HCT116 (cell line): Measurements from ENCODE around the gene SGSM2. TPM values are rescaled to one million over a fixed set of nuclear protein-coding genes. Genes with fewer than 3 reads are reported as not detected.

Source experiments
- ATAC-seq: fragments of 200-7000 bp; cut with Tn5 transposase; 2 replicates; pipeline ENCODE4 v1.9.1; 2020; ENCODE audit warnings: mild to moderate bottlenecking, moderate library complexity
- BruUV-seq: library from RNA; stranded (reverse); fragments of 400-500 nt; replicated peaks from 2 replicates; lab custom pipeline; 2021; lab: Mats Ljungman, UMichigan
- CTCF ChIA-PET: fragments of 300-600 bp; sonication (Branson Sonifier 250); formaldehyde crosslinking; loops from one replicate; lab custom pipeline; 2021; ENCODE audit warnings: antibody characterized with exemption; lab: Charles Lee
- POLR2A ChIA-PET: fragments of 300-600, 350-600 bp; sonication (Branson Sonifier 250); formaldehyde crosslinking; loops from one replicate; lab custom pipeline; 2021; ENCODE audit warnings: antibody characterized with exemption; lab: Charles Lee
- RAD21 ChIA-PET, 2 experiments: fragments of 300-600 bp; sonication (Branson Sonifier 250); formaldehyde crosslinking; loops; one replicate each; lab custom pipeline; 2023; ENCODE audit warnings: low total read pairs in 2 of 2; ENCODE audit not compliant: uncharacterized antibody in 2 of 2, unreplicated experiment in 2 of 2, low non-redundant PET in 1 of 2; lab: Charles Lee
- DNase-seq: peaks from one replicate; pipeline ENCODE4 v3.0.0-alpha.2; 2010; ENCODE audit warnings: low read depth, low spot score
- H2AFZ ChIP-seq: fragments of 200-600 bp; shearing (Covaris generic), sonication (generic); 2 replicates; pipeline ENCODE4 v1.6.1; 2017; ENCODE audit warnings: low read depth, mixed run types, mixed read lengths, antibody characterized with exemption, low read length; ENCODE audit not compliant: poor library complexity, severe bottlenecking
- H3K27ac ChIP-seq: 2 replicates; pipeline ENCODE4 v1.5.1; 2012; ENCODE audit warnings: low read depth, low read length
- H3K27me3 ChIP-seq: fragments of 200-600 bp; sonication (generic); 2 replicates; pipeline ENCODE4 v1.6.1; 2016; ENCODE audit warnings: mixed run types, low read length, mixed read lengths; ENCODE audit not compliant: insufficient read depth
- H3K36me3 ChIP-seq, 2 experiments: fragments of 200-500 bp in 1 of 2; fragments of 200-600 bp in 1 of 2; sonication (Bioruptor generic) in 1 of 2; sonication (generic) in 1 of 2; 2 replicates each; pipeline versions ENCODE4 v1.5.1 to v1.6.1; 2014 to 2016; ENCODE audit warnings: low read length in 2 of 2, inconsistent platforms in 1 of 2, mixed read lengths in 1 of 2, mixed run types in 1 of 2; ENCODE audit not compliant: insufficient read depth in 2 of 2, control insufficient read depth in 1 of 2
- H3K4me1 ChIP-seq, 2 experiments: fragments of 200-600 bp in 1 of 2; sonication (generic) in 1 of 2; 2 replicates each; pipeline versions ENCODE4 v1.5.1 to v1.6.1; 2012 to 2017; ENCODE audit warnings: low read length in 2 of 2, inconsistent platforms in 1 of 2, mild to moderate bottlenecking in 1 of 2, mixed read lengths in 1 of 2, mixed run types in 1 of 2, moderate library complexity in 1 of 2; ENCODE audit not compliant: insufficient read depth in 2 of 2, control insufficient read depth in 1 of 2
- H3K4me2 ChIP-seq: fragments of 200-600 bp; sonication (generic); 2 replicates; pipeline ENCODE4 v1.6.1; 2017; ENCODE audit warnings: mixed run types, low read length, mixed read lengths
- H3K4me3 ChIP-seq, 2 experiments: fragments of 200-600 bp in 1 of 2; sonication (generic) in 1 of 2; replicated peaks in 1 of 2; 2 replicates each; pipeline ENCODE4 v1.5.1; 2011 to 2016; ENCODE audit warnings: low read length in 2 of 2, control low read depth in 1 of 2, low read depth in 1 of 2, mild to moderate bottlenecking in 1 of 2, mixed read lengths in 1 of 2, mixed run types in 1 of 2
- H3K79me2 ChIP-seq: fragments of 200-600 bp; sonication (generic); 2 replicates; pipeline ENCODE4 v1.6.1; 2017; ENCODE audit warnings: mild to moderate bottlenecking, mixed run types, low read length, moderate library complexity, mixed read lengths; ENCODE audit not compliant: insufficient read depth
- H3K9ac ChIP-seq: fragments of 200-600 bp; sonication (generic); 2 replicates; pipeline ENCODE4 v1.6.1; 2016; ENCODE audit warnings: low read length, mixed read lengths
- H3K9me2 ChIP-seq: fragments of 200-600 bp; sonication (generic), shearing (Covaris generic); 2 replicates; pipeline ENCODE4 v1.6.1; 2017; ENCODE audit warnings: mixed run types, mild to moderate bottlenecking, moderate library complexity; ENCODE audit not compliant: insufficient read depth
- H3K9me3 ChIP-seq, 2 experiments: fragments of 200-500 bp in 1 of 2; fragments of 200-600 bp in 1 of 2; sonication (Bioruptor generic) in 1 of 2; sonication (generic) in 1 of 2; 2 replicates each; pipeline ENCODE4 v1.6.1; 2014 to 2017; ENCODE audit warnings: low read length in 2 of 2, mixed read lengths in 2 of 2, inconsistent platforms in 1 of 2, low read depth in 1 of 2, mild to moderate bottlenecking in 1 of 2, mixed run types in 1 of 2, moderate library complexity in 1 of 2; ENCODE audit not compliant: control insufficient read depth in 1 of 2, insufficient read depth in 1 of 2
- H4K20me1 ChIP-seq: fragments of 200-600 bp; sonication (generic), shearing (Covaris generic); 2 replicates; pipeline ENCODE4 v1.6.1; 2017; ENCODE audit warnings: mixed run types, mild to moderate bottlenecking, moderate library complexity; ENCODE audit not compliant: insufficient read depth
- CBX3 ChIP-seq: IDR thresholded peaks from 2 replicates; pipeline ENCODE4 v1.6.1; 2012; ENCODE audit warnings: low read depth
- CEBPB ChIP-seq: IDR thresholded peaks from 2 replicates; pipeline ENCODE4 v1.6.1; 2012; ENCODE audit warnings: low read depth
- ELF1 ChIP-seq: IDR thresholded peaks from 2 replicates; pipeline ENCODE4 v1.6.1; 2012; ENCODE audit warnings: low read depth, borderline replicate concordance
- EZH2 ChIP-seq: fragments of 200-600 bp; sonication (generic); IDR thresholded peaks from 2 replicates; pipeline ENCODE4 v1.6.1; 2017; ENCODE audit warnings: antibody characterized with exemption, mixed run types
- POLR2AphosphoS5 ChIP-seq: IDR thresholded peaks from 2 replicates; pipeline ENCODE4 v1.6.1; 2011; ENCODE audit warnings: mild to moderate bottlenecking, low read depth, low read length, moderate library complexity
- RAD21 ChIP-seq: IDR thresholded peaks from 2 replicates; pipeline ENCODE4 v1.6.1; 2012; ENCODE audit warnings: low read depth, mild to moderate bottlenecking
- SRF ChIP-seq: IDR thresholded peaks from 2 replicates; pipeline ENCODE4 v1.6.1; 2012; ENCODE audit warnings: low read depth
- TCF7L2 ChIP-seq: IDR thresholded peaks from 2 replicates; pipeline ENCODE4 v1.7.0; 2011; ENCODE audit warnings: borderline replicate concordance, inconsistent platforms; ENCODE audit not compliant: insufficient read depth, insufficient read length; ENCODE audit errors: extremely low read depth
- YY1 ChIP-seq: IDR thresholded peaks from 2 replicates; pipeline ENCODE4 v1.6.1; 2011; ENCODE audit warnings: low read length, low read depth, moderate library complexity, mild to moderate bottlenecking; ENCODE audit not compliant: insufficient replicate concordance; ENCODE audit errors: extremely low read depth
- ZFX ChIP-seq: fragments of 450-650 bp; IDR thresholded peaks from 2 replicates; pipeline ENCODE4 v1.6.1; 2017
- ZNF274 ChIP-seq: fragments of 200-500 bp; sonication (Bioruptor generic); IDR thresholded peaks from 2 replicates; pipeline ENCODE4 v1.6.1; 2014; ENCODE audit warnings: mild to moderate bottlenecking, low read depth, low read length, inconsistent platforms
- intact Hi-C: fragments of 100-400 bp; cut with micrococcal nuclease; formaldehyde crosslinking; loops from 2 replicates; pipeline ENCODE4 v1.10.0; 2022
- total RNA-seq: library from RNA; stranded (reverse); gene quantifications from one replicate; pipeline ENCODE4 v1.2.1, GENCODE V29; 2021; ENCODE audit not compliant: unreplicated experiment
- TF ChIP-seq, protein P1 (sequence below): IDR thresholded peaks from 2 replicates; pipeline ENCODE4 v1.6.1; 2012; ENCODE audit warnings: low read depth
- TF ChIP-seq, protein P2 (sequence below), 3 experiments: fragments of 200-600 bp in 1 of 3; sonication (generic) in 1 of 3; IDR thresholded peaks in 2 of 3; conservative IDR thresholded peaks in 1 of 3; 2 replicates each; pipeline ENCODE4 v1.5.1; 2012 to 2017; ENCODE audit warnings: low read depth in 2 of 3, low read length in 2 of 3, antibody characterized with exemption in 1 of 3, borderline replicate concordance in 1 of 3, control low read depth in 1 of 3, mild to moderate bottlenecking in 1 of 3, mixed read lengths in 1 of 3, mixed run types in 1 of 3, moderate library complexity in 1 of 3; ENCODE audit not compliant: insufficient read depth in 1 of 3
- TF ChIP-seq, protein P3 (sequence below): IDR thresholded peaks from 2 replicates; pipeline ENCODE4 v1.6.1; 2012
- TF ChIP-seq, protein P4 (sequence below): IDR thresholded peaks from 2 replicates; pipeline ENCODE4 v1.6.1; 2012

Gene SGSM2
- total RNA-seq, 1 experiment from 2014 or later = 68.1 TPM

- CTCF ChIA-PET = no interaction called here
- Histone ChIP-seq H3K4me3 (no peak overlapping the region), H4K20me1 (no peaks in the 10 kb centered on the region), H3K27me3 (no peaks in the 10 kb centered on the region), H3K36me3 (peaks cover 19 to 43% of the 10 kb centered on the region in 2 experiments; a peak in 3 of 4 replicates), H3K9me2 (no peaks in the 10 kb centered on the region), H3K79me2 (peaks cover 57% of the 10 kb centered on the region), H3K27ac (no peak overlapping the region), H3K9ac (no peak overlapping the region), H3K4me1 (peaks cover 0 to 1% of the 10 kb centered on the region in 2 experiments; a peak in 2 of 4 replicates), H3K9me3 (no peaks in the 10 kb centered on the region), H2AFZ (no peak overlapping the region), H3K4me2 (no peak overlapping the region)
- intact Hi-C loops = no loop called here
- DNase-seq (no peak), ATAC-seq (no peak)
- TF ChIP-seq ZNF274 = no peak
- no peak for TF ChIP-seq CEBPB
- TF ChIP-seq TCF7L2 = no peak
- no peak for TF ChIP-seq POLR2AphosphoS5
- no peak for TF ChIP-seq ELF1
- no peak for TF ChIP-seq CBX3
- TF ChIP-seq ZFX = no peak
- no peak for TF ChIP-seq SRF
- TF ChIP-seq, protein P1, sequence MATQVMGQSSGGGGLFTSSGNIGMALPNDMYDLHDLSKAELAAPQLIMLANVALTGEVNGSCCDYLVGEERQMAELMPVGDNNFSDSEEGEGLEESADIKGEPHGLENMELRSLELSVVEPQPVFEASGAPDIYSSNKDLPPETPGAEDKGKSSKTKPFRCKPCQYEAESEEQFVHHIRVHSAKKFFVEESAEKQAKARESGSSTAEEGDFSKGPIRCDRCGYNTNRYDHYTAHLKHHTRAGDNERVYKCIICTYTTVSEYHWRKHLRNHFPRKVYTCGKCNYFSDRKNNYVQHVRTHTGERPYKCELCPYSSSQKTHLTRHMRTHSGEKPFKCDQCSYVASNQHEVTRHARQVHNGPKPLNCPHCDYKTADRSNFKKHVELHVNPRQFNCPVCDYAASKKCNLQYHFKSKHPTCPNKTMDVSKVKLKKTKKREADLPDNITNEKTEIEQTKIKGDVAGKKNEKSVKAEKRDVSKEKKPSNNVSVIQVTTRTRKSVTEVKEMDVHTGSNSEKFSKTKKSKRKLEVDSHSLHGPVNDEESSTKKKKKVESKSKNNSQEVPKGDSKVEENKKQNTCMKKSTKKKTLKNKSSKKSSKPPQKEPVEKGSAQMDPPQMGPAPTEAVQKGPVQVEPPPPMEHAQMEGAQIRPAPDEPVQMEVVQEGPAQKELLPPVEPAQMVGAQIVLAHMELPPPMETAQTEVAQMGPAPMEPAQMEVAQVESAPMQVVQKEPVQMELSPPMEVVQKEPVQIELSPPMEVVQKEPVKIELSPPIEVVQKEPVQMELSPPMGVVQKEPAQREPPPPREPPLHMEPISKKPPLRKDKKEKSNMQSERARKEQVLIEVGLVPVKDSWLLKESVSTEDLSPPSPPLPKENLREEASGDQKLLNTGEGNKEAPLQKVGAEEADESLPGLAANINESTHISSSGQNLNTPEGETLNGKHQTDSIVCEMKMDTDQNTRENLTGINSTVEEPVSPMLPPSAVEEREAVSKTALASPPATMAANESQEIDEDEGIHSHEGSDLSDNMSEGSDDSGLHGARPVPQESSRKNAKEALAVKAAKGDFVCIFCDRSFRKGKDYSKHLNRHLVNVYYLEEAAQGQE = no peak
- TF ChIP-seq, protein P2, sequence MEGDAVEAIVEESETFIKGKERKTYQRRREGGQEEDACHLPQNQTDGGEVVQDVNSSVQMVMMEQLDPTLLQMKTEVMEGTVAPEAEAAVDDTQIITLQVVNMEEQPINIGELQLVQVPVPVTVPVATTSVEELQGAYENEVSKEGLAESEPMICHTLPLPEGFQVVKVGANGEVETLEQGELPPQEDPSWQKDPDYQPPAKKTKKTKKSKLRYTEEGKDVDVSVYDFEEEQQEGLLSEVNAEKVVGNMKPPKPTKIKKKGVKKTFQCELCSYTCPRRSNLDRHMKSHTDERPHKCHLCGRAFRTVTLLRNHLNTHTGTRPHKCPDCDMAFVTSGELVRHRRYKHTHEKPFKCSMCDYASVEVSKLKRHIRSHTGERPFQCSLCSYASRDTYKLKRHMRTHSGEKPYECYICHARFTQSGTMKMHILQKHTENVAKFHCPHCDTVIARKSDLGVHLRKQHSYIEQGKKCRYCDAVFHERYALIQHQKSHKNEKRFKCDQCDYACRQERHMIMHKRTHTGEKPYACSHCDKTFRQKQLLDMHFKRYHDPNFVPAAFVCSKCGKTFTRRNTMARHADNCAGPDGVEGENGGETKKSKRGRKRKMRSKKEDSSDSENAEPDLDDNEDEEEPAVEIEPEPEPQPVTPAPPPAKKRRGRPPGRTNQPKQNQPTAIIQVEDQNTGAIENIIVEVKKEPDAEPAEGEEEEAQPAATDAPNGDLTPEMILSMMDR (IDR thresholded peaks at IDR 0.05 in 2 of 3, conservative IDR thresholded peaks at IDR 0.05 in 1 of 3; ENCODE audit: borderline replicate concordance in 1 of 3, insufficient read depth in 1 of 3, low read depth in 2 of 3, low read length in 2 of 3) = no peak
- TF ChIP-seq RAD21 = no peak
- TF ChIP-seq, protein P3, sequence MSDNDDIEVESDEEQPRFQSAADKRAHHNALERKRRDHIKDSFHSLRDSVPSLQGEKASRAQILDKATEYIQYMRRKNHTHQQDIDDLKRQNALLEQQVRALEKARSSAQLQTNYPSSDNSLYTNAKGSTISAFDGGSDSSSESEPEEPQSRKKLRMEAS = no peak
- TF ChIP-seq, protein P4, sequence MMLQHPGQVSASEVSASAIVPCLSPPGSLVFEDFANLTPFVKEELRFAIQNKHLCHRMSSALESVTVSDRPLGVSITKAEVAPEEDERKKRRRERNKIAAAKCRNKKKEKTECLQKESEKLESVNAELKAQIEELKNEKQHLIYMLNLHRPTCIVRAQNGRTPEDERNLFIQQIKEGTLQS = no peak
- no peak for TF ChIP-seq EZH2
- no peak for TF ChIP-seq YY1
- BruUV-seq = no TSS peak
- RAD21 ChIA-PET = no interaction called here
- POLR2A ChIA-PET = no interaction called here
Measured at GRCh38 chr17:2297023-2297422, 40.3 kb upstream of the SGSM2 start.
